ENCODE measurements around the gene SPON2. TPM values are rescaled to one million over a fixed set of nuclear protein-coding genes. Genes with fewer than 3 reads are reported as not detected.

The SPON2 gene
- total RNA-seq, 3 donors from 2014 or later, result 19.6 to 42.1 (median 41.4) TPM

GRCh38 chr4:1174941-1175634 is 2.7 kb upstream of the SPON2 start:
- TF ChIP-seq, protein P1, sequence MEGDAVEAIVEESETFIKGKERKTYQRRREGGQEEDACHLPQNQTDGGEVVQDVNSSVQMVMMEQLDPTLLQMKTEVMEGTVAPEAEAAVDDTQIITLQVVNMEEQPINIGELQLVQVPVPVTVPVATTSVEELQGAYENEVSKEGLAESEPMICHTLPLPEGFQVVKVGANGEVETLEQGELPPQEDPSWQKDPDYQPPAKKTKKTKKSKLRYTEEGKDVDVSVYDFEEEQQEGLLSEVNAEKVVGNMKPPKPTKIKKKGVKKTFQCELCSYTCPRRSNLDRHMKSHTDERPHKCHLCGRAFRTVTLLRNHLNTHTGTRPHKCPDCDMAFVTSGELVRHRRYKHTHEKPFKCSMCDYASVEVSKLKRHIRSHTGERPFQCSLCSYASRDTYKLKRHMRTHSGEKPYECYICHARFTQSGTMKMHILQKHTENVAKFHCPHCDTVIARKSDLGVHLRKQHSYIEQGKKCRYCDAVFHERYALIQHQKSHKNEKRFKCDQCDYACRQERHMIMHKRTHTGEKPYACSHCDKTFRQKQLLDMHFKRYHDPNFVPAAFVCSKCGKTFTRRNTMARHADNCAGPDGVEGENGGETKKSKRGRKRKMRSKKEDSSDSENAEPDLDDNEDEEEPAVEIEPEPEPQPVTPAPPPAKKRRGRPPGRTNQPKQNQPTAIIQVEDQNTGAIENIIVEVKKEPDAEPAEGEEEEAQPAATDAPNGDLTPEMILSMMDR (IDR thresholded peaks at IDR 0.05), result no peak
- no peaks in the 10 kb centered on the region for H3K9me3 ChIP-seq
- ATAC-seq, result no peak
- H3K4me1 ChIP-seq (ENCODE audit: low read depth), result peaks cover 30% of the 10 kb centered on the region
- H3K36me3 ChIP-seq (ENCODE audit: low read depth), result no peaks in the 10 kb centered on the region
- intact Hi-C loops (cut with DNase I, micrococcal nuclease), result no loop called here
- H3K4me3 ChIP-seq, result no peak overlapping the region
- peak in 1 of 3 donors; percentile 48 for DNase-seq

GRCh38 chr4:1172971-1173757 is 781 bp upstream of the SPON2 start:
- Histone ChIP-seq H3K4me1 (ENCODE audit: low read depth) (peaks cover 30% of the 10 kb centered on the region), H3K36me3 (ENCODE audit: low read depth) (no peaks in the 10 kb centered on the region), H3K9me3 (no peaks in the 10 kb centered on the region), H3K4me3 (no peak overlapping the region)
- DNase-seq (peak in 1 of 3 donors; percentile 46), ATAC-seq (no peak)
- TF ChIP-seq, protein P1 (IDR thresholded peaks at IDR 0.05), result no peak
- intact Hi-C loops (cut with DNase I, micrococcal nuclease), result no loop called here

DNA sequence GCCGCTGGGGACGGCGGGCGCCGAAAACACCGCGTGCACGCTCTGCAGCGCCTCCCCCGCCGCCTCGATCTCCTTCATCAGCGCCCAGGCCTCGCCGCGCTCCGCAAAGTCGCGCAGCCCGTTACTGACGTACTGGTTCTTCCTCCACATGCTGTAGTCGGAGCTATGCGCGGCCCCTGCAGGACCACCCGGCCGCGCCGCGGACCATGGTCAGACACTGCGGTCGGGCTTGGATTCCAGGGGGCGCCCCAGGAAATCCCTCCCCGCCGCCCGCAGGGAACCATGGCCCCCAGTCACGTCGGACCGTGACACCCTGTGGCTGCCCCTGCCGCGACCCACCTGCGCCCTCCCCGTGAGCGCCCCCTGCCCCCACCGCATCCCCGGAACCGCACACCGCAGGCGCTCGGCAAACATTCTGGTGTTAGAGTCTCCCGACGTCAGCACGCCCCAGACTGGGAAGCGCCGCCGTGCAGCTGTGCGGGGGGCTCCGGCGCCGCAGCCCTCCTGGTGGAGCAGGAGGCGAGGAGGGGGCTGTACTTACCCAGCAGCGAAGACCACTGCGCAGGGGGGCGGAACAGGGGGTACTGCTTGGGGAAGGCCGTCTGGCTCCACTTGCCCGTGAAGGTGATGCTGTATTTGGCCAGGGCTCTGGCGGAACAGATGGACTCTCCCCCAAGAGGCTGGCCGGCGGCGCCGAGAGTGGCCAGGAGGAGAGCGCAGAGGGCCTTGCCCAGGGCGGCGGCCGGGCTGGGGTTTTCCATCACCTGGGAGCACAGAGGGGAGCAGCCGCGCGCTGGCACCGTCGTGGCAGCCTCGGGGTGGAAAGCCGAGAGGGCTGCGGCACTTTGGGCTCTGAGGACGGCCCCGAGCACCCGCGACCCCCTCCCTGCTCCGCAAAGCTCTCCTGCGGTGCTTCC is 814 bp downstream of the SPON2 start:
- Histone ChIP-seq H3K36me3 (ENCODE audit: low read depth) (no peaks in the 10 kb centered on the region), H3K9me3 (no peaks in the 10 kb centered on the region), H3K4me1 (ENCODE audit: low read depth) (peaks cover 25% of the 10 kb centered on the region), H3K4me3 (no peak overlapping the region)
- peak; percentile 27 to 56 (median 49) for DNase-seq
- intact Hi-C loops (cut with DNase I, micrococcal nuclease), result no loop called here
- peak; percentile 13 for ATAC-seq
- TF ChIP-seq, protein P1 (IDR thresholded peaks at IDR 0.05), result no peak

- no peaks in the 10 kb centered on the region for H3K36me3 ChIP-seq (ENCODE audit: low read depth)
- intact Hi-C loops (cut with DNase I, micrococcal nuclease), result no loop called here
- no peaks in the 10 kb centered on the region for H3K9me3 ChIP-seq
- H3K4me3 ChIP-seq, result no peak overlapping the region
- DNase-seq (peak in 2 of 3 donors; percentile 41 to 67), ATAC-seq (no peak)
- peaks cover 25% of the 10 kb centered on the region for H3K4me1 ChIP-seq (ENCODE audit: low read depth)
- TF ChIP-seq, protein P1 (IDR thresholded peaks at IDR 0.05), result no peak
Observed at GRCh38 chr4:1170976-1171310, 1.4 kb downstream of the SPON2 start.

- intact Hi-C loops (cut with DNase I, micrococcal nuclease), result no loop called here
- Histone ChIP-seq H3K36me3 (ENCODE audit: low read depth) (no peaks in the 10 kb centered on the region), H3K4me3 (no peak overlapping the region), H3K4me1 (ENCODE audit: low read depth) (peaks cover 25% of the 10 kb centered on the region), H3K9me3 (no peaks in the 10 kb centered on the region)
- peak in 1 of 3 donors; percentile 59 for DNase-seq
- no peak for ATAC-seq
- TF ChIP-seq, protein P1 (IDR thresholded peaks at IDR 0.05), result no peak
Observed at GRCh38 chr4:1170156-1170975, 2.0 kb downstream of the SPON2 start.
